Vagina (tissue), 2 donors: ENCODE data around the gene CCDC85C. TPM values are rescaled to one million over a fixed set of nuclear protein-coding genes. Genes with fewer than 3 reads are reported as not detected.

Source experiments
- DNase-seq, 2 donors: peaks; one replicate each; pipeline ENCODE4 v3.0.0-alpha.2; 2017; ENCODE audit errors: extremely low spot score in 2 of 2
- H3K27ac ChIP-seq: fragments of 200-600 bp; sonication (generic); one replicate; pipeline ENCODE4 v1.5.1; 2019
- H3K27me3 ChIP-seq: fragments of 200-600 bp; sonication (generic); one replicate; pipeline ENCODE4 v1.5.1; 2019
- H3K36me3 ChIP-seq, 2 donors: fragments of 200-600 bp; sonication (generic); one replicate each; pipeline ENCODE4 v1.5.1; 2017 to 2019
- H3K4me1 ChIP-seq: fragments of 200-600 bp; sonication (generic); one replicate; pipeline ENCODE4 v1.5.1; 2019
- H3K4me3 ChIP-seq, 2 donors: fragments of 200-600 bp; sonication (generic); 1 replicate in 1 of 2; 2 replicates in 1 of 2; pipeline ENCODE4 v1.5.1; 2016 to 2019
- H3K9me3 ChIP-seq: fragments of 200-600 bp; sonication (generic); one replicate; pipeline ENCODE4 v1.5.1; 2019
- CTCF ChIP-seq, 3 experiments: fragments of 450-650 bp in 2 of 3; fragments of 200-600 bp in 1 of 3; sonication (generic) in 1 of 3; IDR thresholded peaks; one replicate each; pipeline ENCODE4 v1.5.1; 2017 to 2019; ENCODE audit warnings: antibody characterized with exemption in 3 of 3, mild to moderate bottlenecking in 2 of 3, moderate library complexity in 2 of 3
- POLR2A ChIP-seq, 2 donors: fragments of 450-650 bp; IDR thresholded peaks; one replicate each; pipeline ENCODE4 v1.6.1; 2017; ENCODE audit warnings: antibody characterized with exemption in 2 of 2, mild to moderate bottlenecking in 2 of 2, moderate library complexity in 2 of 2
- POLR2AphosphoS5 ChIP-seq, 2 donors: sonication (generic); formaldehyde crosslinking; IDR thresholded peaks; one replicate each; pipeline ENCODE4 v1.9.0; 2017; ENCODE audit warnings: antibody characterized with exemption in 2 of 2, mild to moderate bottlenecking in 2 of 2, low read depth in 1 of 2; ENCODE audit not compliant: insufficient read depth in 1 of 2
- intact Hi-C: fragments of 100-400 bp; cut with DNase I; formaldehyde crosslinking; loops from one replicate; pipeline ENCODE4 v1.15.1; 2023
- total RNA-seq: library from RNA; depleted of rRNA; stranded (reverse); fragments of >200 nt; gene quantifications from one replicate; pipeline ENCODE4 v1.2.3, GENCODE V29; 2016

CCDC85C gene
- total RNA-seq, 1 donor from 2014 or later, result 6.9 TPM

- intact Hi-C loops, result no loop called here
- no peaks in the 10 kb centered on the region for H3K9me3 ChIP-seq
- no peak overlapping the region for H3K27ac ChIP-seq
- no peaks in the 10 kb centered on the region for H3K27me3 ChIP-seq
- TF ChIP-seq POLR2A (IDR thresholded peaks at IDR 0.05) (no peak), POLR2AphosphoS5 (IDR thresholded peaks at IDR 0.05; ENCODE audit: insufficient read depth in 1 of 2, low read depth in 1 of 2) (no peak), CTCF (IDR thresholded peaks at IDR 0.05) (no peak)
- peaks cover 0 to 26% of the 10 kb centered on the region in 2 donors for H3K36me3 ChIP-seq
- peaks cover 21% of the 10 kb centered on the region for H3K4me1 ChIP-seq
- no peak for DNase-seq
- no peak overlapping the region for H3K4me3 ChIP-seq
Measured at GRCh38 chr14:99514552-99515300, 89.3 kb downstream of the CCDC85C start.

DNA sequence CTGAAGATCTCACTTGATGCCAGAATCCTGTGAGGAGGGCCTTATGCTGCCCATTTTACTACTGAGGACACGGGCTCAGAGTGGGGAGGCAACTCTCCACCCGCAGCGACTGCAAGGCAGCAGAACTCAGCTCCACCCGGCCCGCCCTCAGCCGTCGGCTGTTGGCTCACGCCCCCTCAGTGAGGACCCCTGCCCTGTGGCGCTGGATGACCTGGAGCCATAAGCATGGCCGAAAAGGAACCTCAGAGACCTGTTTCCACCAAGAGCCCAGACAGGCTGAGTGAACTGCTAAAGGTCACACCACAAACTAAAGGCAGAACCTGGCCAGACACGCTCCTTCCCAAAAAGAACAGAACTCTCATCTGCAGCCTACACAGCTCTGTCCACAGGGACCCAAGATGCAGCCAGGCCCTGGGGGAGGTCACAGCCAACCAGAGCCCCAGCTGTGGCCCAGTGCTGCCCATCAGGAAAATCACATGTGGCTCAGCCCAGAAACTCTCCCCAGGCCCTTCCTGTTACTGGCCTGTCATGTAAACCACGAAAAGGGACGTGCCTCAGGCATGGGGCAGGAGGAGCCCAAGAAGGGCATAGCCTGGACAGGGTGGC, 90.0 kb downstream of the CCDC85C start:
- Histone ChIP-seq H3K4me1 (peaks cover 21% of the 10 kb centered on the region), H3K4me3 (no peak overlapping the region), H3K36me3 (peaks cover 0 to 32% of the 10 kb centered on the region in 2 donors), H3K27ac (no peak overlapping the region), H3K27me3 (no peaks in the 10 kb centered on the region), H3K9me3 (no peaks in the 10 kb centered on the region)
- DNase-seq, result no peak
- intact Hi-C loops, result no loop called here
- no peak for TF ChIP-seq POLR2A (IDR thresholded peaks at IDR 0.05)
- no peak for TF ChIP-seq POLR2AphosphoS5 (IDR thresholded peaks at IDR 0.05; ENCODE audit: insufficient read depth in 1 of 2, low read depth in 1 of 2)
- no peak for TF ChIP-seq CTCF (IDR thresholded peaks at IDR 0.05)

DNA sequence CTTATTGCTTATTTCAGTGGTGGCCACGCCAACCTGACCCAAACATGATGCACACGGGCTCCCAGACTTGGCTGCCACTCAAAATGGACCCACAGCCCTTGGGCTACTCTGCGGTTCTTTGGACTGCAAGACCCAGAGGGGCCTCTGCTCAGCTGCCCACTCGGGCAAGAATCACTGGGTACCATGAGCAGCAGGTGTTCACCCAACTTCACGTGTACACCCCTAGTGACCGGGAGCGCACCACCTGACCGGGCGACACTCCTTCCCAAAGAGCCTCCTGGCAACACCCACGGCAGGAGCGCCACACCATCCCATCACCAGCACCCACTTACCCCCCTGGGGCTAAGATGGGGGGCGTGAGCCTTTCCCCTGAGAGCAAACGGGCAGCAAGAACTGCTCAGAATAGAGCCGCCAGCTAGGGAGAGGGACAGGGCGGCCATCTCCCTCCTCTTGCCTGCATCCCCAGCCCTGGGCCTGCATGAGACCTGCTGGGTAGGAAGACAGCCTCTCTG, 90.8 kb downstream of the CCDC85C start:
- intact Hi-C loops, result no loop called here
- TF ChIP-seq POLR2A (IDR thresholded peaks at IDR 0.05) (no peak), POLR2AphosphoS5 (IDR thresholded peaks at IDR 0.05; ENCODE audit: insufficient read depth in 1 of 2, low read depth in 1 of 2) (no peak), CTCF (IDR thresholded peaks at IDR 0.05) (no peak)
- Histone ChIP-seq H3K36me3 (peaks cover 0 to 40% of the 10 kb centered on the region in 2 donors), H3K9me3 (no peaks in the 10 kb centered on the region), H3K4me3 (no peak overlapping the region), H3K27me3 (no peaks in the 10 kb centered on the region), H3K4me1 (peaks cover 16% of the 10 kb centered on the region), H3K27ac (no peak overlapping the region)
- no peak for DNase-seq

GRCh38 chr14:99512571-99513182, 91.3 kb downstream of the CCDC85C start:
- H3K27me3 ChIP-seq, result no peaks in the 10 kb centered on the region
- H3K4me3 ChIP-seq, result no peak overlapping the region
- peaks cover 16% of the 10 kb centered on the region for H3K4me1 ChIP-seq
- DNase-seq, result peak; percentile 72
- peaks cover 0 to 46% of the 10 kb centered on the region in 2 donors for H3K36me3 ChIP-seq
- H3K9me3 ChIP-seq, result no peaks in the 10 kb centered on the region
- intact Hi-C loops, result no loop called here
- H3K27ac ChIP-seq, result no peak overlapping the region
- no peak for TF ChIP-seq POLR2A (IDR thresholded peaks at IDR 0.05)
- no peak for TF ChIP-seq POLR2AphosphoS5 (IDR thresholded peaks at IDR 0.05; ENCODE audit: insufficient read depth in 1 of 2, low read depth in 1 of 2)
- TF ChIP-seq CTCF (IDR thresholded peaks at IDR 0.05), result no peak
